ENCODE data around the gene MYL9. TPM values are rescaled to one million over a fixed set of nuclear protein-coding genes. Genes with fewer than 3 reads are reported as not detected.

MYL9 gene
- total and polyA plus RNA-seq, 10 of the 15 experiments (the other 5 are each of a cell fraction or from before 2014, with no cell fraction given) = 0.28 to 1.7 (median 0.63) TPM; not detected in 3

DNA sequence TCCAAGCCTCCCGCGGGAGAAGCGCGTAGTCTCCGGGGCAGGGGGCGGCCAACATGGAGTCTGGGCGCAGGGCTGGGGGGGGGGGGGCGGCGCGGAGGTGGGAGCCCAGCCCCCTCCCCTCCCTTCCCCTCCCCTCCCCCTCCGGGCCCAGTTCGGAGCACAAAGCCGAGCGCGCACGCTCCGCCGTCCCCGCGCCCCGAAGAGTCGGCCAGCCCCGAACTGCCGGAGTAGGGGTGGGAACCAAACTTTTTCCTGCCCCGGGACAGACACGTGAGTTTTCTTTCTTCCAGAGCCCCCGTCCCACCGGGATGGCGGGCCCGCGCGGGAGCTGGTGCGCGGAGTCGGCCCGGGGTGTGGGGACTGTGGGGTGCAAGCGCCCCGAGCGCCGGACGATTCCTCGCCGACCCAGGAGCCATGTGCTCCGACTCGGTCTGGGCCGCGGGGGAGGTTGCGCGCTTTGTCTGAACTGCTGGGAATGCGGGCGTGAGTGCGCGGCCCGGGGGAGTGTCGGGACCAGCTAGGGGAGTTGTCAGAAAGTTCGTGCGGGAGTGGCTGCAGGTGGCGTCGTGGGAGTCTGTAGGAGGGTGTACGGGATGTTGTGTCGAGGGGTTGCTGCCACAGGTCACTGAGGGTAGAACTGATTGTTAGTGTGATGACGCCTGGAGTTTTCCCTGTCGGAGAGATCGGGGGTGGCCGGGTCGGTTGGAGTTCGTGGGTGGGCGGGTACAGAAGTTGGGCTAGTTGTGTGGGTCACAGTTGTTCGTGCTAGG lies 33.2 kb downstream of the MYL9 start (continued):
- TF ChIP-seq, protein P1, sequence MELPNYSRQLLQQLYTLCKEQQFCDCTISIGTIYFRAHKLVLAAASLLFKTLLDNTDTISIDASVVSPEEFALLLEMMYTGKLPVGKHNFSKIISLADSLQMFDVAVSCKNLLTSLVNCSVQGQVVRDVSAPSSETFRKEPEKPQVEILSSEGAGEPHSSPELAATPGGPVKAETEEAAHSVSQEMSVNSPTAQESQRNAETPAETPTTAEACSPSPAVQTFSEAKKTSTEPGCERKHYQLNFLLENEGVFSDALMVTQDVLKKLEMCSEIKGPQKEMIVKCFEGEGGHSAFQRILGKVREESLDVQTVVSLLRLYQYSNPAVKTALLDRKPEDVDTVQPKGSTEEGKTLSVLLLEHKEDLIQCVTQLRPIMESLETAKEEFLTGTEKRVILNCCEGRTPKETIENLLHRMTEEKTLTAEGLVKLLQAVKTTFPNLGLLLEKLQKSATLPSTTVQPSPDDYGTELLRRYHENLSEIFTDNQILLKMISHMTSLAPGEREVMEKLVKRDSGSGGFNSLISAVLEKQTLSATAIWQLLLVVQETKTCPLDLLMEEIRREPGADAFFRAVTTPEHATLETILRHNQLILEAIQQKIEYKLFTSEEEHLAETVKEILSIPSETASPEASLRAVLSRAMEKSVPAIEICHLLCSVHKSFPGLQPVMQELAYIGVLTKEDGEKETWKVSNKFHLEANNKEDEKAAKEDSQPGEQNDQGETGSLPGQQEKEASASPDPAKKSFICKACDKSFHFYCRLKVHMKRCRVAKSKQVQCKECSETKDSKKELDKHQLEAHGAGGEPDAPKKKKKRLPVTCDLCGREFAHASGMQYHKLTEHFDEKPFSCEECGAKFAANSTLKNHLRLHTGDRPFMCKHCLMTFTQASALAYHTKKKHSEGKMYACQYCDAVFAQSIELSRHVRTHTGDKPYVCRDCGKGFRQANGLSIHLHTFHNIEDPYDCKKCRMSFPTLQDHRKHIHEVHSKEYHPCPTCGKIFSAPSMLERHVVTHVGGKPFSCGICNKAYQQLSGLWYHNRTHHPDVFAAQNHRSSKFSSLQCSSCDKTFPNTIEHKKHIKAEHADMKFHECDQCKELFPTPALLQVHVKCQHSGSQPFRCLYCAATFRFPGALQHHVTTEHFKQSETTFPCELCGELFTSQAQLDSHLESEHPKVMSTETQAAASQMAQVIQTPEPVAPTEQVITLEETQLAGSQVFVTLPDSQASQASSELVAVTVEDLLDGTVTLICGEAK (IDR thresholded peaks at IDR 0.05; ENCODE audit: borderline replicate concordance) = no peak
- TF ChIP-seq MYC (IDR thresholded peaks at IDR 0.05; ENCODE audit: insufficient read depth, insufficient read length, insufficient replicate concordance, low read length, severe bottlenecking) (peak; percentile 78), LARP7 (IDR thresholded peaks at IDR 0.05) (peak; percentile 73; the same call in 1 of the 2 replicates), YBX1 (IDR thresholded peaks at IDR 0.05) (no peak), IKZF2 (IDR thresholded peaks at IDR 0.05) (peak in 1 of 2 experiments; percentile 23; a peak in 2 of 4 replicates), MEF2B (IDR thresholded peaks at IDR 0.05; ENCODE audit: partially characterized antibody, poor library complexity, severe bottlenecking) (no peak)
- TF ChIP-seq, protein P2, sequence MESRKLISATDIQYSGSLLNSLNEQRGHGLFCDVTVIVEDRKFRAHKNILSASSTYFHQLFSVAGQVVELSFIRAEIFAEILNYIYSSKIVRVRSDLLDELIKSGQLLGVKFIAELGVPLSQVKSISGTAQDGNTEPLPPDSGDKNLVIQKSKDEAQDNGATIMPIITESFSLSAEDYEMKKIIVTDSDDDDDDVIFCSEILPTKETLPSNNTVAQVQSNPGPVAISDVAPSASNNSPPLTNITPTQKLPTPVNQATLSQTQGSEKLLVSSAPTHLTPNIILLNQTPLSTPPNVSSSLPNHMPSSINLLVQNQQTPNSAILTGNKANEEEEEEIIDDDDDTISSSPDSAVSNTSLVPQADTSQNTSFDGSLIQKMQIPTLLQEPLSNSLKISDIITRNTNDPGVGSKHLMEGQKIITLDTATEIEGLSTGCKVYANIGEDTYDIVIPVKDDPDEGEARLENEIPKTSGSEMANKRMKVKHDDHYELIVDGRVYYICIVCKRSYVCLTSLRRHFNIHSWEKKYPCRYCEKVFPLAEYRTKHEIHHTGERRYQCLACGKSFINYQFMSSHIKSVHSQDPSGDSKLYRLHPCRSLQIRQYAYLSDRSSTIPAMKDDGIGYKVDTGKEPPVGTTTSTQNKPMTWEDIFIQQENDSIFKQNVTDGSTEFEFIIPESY (IDR thresholded peaks at IDR 0.05) = no peak
- TF ChIP-seq, protein P3, sequence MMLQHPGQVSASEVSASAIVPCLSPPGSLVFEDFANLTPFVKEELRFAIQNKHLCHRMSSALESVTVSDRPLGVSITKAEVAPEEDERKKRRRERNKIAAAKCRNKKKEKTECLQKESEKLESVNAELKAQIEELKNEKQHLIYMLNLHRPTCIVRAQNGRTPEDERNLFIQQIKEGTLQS (IDR thresholded peaks at IDR 0.05; ENCODE audit: borderline replicate concordance, extremely low read depth, low read depth, low read length) = no peak
- TF ChIP-seq, protein P4, sequence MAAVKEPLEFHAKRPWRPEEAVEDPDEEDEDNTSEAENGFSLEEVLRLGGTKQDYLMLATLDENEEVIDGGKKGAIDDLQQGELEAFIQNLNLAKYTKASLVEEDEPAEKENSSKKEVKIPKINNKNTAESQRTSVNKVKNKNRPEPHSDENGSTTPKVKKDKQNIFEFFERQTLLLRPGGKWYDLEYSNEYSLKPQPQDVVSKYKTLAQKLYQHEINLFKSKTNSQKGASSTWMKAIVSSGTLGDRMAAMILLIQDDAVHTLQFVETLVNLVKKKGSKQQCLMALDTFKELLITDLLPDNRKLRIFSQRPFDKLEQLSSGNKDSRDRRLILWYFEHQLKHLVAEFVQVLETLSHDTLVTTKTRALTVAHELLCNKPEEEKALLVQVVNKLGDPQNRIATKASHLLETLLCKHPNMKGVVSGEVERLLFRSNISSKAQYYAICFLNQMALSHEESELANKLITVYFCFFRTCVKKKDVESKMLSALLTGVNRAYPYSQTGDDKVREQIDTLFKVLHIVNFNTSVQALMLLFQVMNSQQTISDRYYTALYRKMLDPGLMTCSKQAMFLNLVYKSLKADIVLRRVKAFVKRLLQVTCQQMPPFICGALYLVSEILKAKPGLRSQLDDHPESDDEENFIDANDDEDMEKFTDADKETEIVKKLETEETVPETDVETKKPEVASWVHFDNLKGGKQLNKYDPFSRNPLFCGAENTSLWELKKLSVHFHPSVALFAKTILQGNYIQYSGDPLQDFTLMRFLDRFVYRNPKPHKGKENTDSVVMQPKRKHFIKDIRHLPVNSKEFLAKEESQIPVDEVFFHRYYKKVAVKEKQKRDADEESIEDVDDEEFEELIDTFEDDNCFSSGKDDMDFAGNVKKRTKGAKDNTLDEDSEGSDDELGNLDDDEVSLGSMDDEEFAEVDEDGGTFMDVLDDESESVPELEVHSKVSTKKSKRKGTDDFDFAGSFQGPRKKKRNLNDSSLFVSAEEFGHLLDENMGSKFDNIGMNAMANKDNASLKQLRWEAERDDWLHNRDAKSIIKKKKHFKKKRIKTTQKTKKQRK (IDR thresholded peaks at IDR 0.05; ENCODE audit: low read depth, low read length) = no peak
- TF ChIP-seq, protein P5, sequence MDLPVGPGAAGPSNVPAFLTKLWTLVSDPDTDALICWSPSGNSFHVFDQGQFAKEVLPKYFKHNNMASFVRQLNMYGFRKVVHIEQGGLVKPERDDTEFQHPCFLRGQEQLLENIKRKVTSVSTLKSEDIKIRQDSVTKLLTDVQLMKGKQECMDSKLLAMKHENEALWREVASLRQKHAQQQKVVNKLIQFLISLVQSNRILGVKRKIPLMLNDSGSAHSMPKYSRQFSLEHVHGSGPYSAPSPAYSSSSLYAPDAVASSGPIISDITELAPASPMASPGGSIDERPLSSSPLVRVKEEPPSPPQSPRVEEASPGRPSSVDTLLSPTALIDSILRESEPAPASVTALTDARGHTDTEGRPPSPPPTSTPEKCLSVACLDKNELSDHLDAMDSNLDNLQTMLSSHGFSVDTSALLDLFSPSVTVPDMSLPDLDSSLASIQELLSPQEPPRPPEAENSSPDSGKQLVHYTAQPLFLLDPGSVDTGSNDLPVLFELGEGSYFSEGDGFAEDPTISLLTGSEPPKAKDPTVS (IDR thresholded peaks at IDR 0.05; ENCODE audit: low read depth, low read length) = no peak
- TF ChIP-seq, protein P6, sequence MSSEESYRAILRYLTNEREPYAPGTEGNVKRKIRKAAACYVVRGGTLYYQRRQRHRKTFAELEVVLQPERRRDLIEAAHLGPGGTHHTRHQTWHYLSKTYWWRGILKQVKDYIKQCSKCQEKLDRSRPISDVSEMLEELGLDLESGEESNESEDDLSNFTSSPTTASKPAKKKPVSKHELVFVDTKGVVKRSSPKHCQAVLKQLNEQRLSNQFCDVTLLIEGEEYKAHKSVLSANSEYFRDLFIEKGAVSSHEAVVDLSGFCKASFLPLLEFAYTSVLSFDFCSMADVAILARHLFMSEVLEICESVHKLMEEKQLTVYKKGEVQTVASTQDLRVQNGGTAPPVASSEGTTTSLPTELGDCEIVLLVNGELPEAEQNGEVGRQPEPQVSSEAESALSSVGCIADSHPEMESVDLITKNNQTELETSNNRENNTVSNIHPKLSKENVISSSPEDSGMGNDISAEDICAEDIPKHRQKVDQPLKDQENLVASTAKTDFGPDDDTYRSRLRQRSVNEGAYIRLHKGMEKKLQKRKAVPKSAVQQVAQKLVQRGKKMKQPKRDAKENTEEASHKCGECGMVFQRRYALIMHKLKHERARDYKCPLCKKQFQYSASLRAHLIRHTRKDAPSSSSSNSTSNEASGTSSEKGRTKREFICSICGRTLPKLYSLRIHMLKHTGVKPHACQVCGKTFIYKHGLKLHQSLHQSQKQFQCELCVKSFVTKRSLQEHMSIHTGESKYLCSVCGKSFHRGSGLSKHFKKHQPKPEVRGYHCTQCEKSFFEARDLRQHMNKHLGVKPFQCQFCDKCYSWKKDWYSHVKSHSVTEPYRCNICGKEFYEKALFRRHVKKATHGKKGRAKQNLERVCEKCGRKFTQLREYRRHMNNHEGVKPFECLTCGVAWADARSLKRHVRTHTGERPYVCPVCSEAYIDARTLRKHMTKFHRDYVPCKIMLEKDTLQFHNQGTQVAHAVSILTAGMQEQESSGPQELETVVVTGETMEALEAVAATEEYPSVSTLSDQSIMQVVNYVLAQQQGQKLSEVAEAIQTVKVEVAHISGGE (CRISPR knock-in tag; IDR thresholded peaks at IDR 0.05) = no peak

Measured in GM12878 (cell line).